ENCODE data around the gene PI4K2A.

PI4K2A gene

DNA sequence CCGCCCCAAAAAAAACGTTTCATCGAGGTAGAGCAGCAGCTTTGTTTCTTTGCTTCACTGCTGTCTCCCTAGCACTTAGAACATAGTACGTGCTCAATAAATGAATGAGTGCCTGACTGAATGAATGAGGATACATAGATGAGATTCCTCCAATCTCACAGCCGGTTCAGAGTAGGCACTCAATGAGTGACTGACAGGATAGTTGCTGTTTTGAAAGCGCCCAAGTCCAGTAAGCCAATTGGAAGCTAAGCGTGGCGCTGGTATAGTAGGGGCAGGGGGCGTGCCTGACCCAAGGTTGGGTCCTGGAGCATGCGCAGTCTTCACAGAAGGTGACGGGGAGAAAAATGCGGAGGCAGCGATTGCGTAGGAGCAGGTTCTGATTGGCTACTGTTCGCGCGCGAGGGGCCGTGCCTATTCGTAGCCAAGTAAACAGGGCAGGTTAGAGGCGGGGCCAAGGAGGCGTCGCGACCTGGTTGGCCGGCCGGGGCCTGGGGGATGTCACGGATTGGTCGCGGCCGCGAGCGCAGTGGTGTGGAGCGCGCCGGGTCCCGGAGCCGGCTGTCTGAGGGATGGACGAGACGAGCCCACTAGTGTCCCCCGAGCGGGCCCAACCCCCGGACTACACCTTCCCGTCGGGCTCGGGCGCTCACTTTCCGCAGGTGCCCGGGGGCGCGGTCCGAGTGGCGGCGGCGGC is at the start of gene PI4K2A:
Gene PI4K2A, plus strand, starts transcription at position 498 of the 694 bp plus-strand sequence. Its CDS starts 72 bp downstream, at position 570.
- H3K36me3 ChIP-seq (ENCODE audit: control insufficient read depth, insufficient read depth, low read length), result peaks cover 15% of the 10 kb centered on the region
- H3K27me3 ChIP-seq (ENCODE audit: control insufficient read depth, insufficient read depth, low read length), result no peaks in the 10 kb centered on the region
- H3K9me3 ChIP-seq (ENCODE audit: control insufficient read depth, insufficient read depth, low read depth, low read length), result no peaks in the 10 kb centered on the region
- peaks cover 7% of the 10 kb centered on the region for H3K4me1 ChIP-seq (ENCODE audit: control insufficient read depth, insufficient read depth, low read length)
- H3K4me3 ChIP-seq (ENCODE audit: low read depth, low read length), result peak within 1 kb of the TSS; percentile 88
- H3K27ac ChIP-seq (ENCODE audit: low read depth, low read length), result no peak within 1 kb of the TSS
- peak within 1 kb of the TSS; percentile 86 for H3K9ac ChIP-seq (ENCODE audit: low read length)

DNA sequence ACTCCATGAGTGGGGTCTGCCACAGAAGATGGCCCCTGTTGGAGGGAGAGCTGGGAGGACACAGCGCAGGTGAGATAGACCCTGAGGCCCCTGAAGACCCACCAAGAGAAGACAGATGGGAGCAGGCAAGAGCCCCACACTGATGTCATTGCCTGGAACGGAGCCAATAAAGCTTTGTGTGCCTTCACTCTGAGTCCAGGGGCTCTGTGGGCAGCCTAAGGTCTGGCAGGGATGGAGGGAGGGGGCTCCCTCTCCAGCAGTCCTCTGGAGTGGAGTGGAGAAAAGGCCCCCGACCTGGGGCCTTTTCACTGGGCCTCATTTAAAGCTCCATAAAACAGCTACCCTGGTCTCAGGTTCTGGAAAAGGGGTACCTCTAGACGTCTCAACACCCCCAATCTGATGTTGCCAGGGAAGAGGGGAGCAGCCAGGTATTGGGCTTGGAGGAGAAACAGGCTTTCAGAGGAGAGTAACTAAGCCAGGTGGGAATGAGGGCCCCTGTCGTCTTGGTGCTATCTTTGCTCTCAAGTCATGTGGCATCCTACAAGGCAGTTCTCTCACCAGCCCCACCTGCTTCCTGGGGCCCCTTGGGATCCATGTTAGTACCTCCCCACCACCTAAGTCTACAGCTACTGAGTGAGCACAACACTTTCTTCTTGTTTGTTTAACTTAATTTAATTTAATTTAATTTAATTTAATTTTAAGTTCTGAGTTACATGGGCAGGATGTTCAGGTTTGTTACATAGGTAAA is 49.5 kb upstream of the PI4K2A start:
- H3K9ac ChIP-seq (ENCODE audit: low read length), result no peak overlapping the region
- no peaks in the 10 kb centered on the region for H3K4me1 ChIP-seq (ENCODE audit: control insufficient read depth, insufficient read depth, low read length)

DNA sequence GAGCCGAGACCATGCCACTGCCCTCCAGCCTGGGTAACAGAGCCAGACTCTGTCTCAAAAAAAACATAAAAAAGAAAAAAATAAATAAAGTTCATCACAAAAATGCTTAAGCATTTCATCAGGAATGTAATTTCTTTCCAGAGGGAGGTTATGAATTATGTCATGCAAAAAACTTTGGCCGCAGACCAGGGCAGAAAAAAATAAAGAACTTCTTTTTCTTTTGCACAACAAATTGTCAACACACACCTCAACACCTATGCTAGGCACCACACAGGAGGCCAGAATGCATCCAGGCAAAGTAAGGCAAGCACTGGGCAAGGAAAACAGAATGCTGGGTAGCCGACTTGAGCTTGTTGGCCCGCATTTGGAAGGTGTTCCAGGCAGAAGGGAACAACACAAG is 47.0 kb upstream of the PI4K2A start:
- Histone ChIP-seq H3K27me3 (ENCODE audit: control insufficient read depth, insufficient read depth, low read length) (no peaks in the 10 kb centered on the region), H3K9me3 (ENCODE audit: control insufficient read depth, insufficient read depth, low read depth, low read length) (no peaks in the 10 kb centered on the region), H3K4me3 (ENCODE audit: low read depth, low read length) (no peak overlapping the region), H3K27ac (ENCODE audit: low read depth, low read length) (no peak overlapping the region), H3K4me1 (ENCODE audit: control insufficient read depth, insufficient read depth, low read length) (no peaks in the 10 kb centered on the region), H3K9ac (ENCODE audit: low read length) (no peak overlapping the region), H3K36me3 (ENCODE audit: control insufficient read depth, insufficient read depth, low read length) (no peaks in the 10 kb centered on the region)

More for the DNA sequence above, 49.5 kb upstream of the PI4K2A start:
- Histone ChIP-seq H3K4me3 (ENCODE audit: low read depth, low read length) (no peak overlapping the region), H3K27me3 (ENCODE audit: control insufficient read depth, insufficient read depth, low read length) (no peaks in the 10 kb centered on the region), H3K27ac (ENCODE audit: low read depth, low read length) (no peak overlapping the region), H3K9me3 (ENCODE audit: control insufficient read depth, insufficient read depth, low read depth, low read length) (no peaks in the 10 kb centered on the region), H3K36me3 (ENCODE audit: control insufficient read depth, insufficient read depth, low read length) (no peaks in the 10 kb centered on the region)

DNA sequence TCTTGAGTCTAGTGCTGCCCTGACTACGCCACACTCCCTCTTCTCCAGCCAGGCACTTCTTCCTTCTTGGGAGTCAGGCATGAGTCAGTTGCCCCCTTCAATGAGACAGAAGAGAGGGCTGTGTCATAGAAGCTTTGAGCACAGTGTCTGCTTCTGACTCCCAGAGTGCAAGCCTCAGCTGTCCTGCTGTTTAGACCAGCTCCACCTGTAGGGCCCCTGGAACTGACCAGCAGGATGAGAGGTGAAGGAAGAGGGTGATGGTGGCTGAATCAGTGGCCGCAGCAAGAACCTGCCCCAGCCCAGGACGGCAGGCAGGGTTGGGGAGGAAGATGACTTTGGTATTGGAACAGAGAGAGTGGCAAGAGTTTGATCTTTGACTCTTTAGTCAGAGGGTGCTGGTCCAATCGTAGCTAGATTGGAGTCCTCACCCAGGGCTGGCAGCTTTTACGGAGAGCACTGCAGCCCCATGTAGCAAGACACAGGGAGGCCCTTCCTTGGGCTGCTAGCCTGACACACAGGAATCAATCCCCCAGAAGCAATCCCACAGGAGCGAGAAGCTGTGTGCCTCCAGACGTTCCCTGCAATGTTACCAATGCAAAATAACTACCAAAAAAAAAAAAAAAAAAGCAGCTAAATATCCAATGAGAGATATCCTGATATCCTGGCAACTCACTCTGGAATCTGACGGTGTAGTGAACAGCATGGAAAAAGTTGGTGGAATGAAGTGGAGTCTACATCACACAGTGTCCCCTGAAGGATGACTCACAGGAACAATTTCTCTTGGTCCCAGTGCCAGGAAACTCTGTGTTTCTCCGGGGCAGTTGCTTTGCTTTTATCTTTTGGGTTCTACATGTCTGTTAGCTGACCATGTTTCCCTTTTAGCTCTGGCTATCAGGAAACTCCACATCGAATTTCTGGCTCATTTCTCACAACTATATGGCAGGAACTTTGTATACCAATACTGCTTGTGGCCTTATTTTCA is 44.1 kb upstream of the PI4K2A start:
- H3K36me3 ChIP-seq (ENCODE audit: control insufficient read depth, insufficient read depth, low read length), result no peaks in the 10 kb centered on the region
- H3K27me3 ChIP-seq (ENCODE audit: control insufficient read depth, insufficient read depth, low read length), result no peaks in the 10 kb centered on the region
- no peaks in the 10 kb centered on the region for H3K4me1 ChIP-seq (ENCODE audit: control insufficient read depth, insufficient read depth, low read length)
- no peaks in the 10 kb centered on the region for H3K9me3 ChIP-seq (ENCODE audit: control insufficient read depth, insufficient read depth, low read depth, low read length)
- H3K9ac ChIP-seq (ENCODE audit: low read length), result no peak overlapping the region
- no peak overlapping the region for H3K27ac ChIP-seq (ENCODE audit: low read depth, low read length)
- no peak overlapping the region for H3K4me3 ChIP-seq (ENCODE audit: low read depth, low read length)

DNA sequence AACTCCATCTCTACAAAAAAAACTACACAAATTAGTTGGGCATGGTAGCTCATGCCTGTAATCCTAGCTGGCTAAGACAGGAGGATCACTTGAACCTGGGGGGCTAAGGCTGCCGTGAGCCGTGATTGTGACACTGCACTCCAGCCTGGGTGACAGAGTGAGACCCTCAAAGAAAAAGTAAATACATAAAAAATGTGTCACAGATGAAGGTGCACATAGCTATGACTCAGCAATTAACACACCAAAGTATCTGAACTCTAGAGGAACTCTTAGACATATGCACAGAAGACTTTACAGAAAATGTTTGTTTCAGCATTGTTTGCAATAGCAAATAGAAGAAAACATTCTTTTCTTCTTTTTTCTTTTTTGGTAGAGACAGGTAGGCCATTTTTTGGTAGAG is 42.7 kb upstream of the PI4K2A start:
- H3K9ac ChIP-seq (ENCODE audit: low read length), result no peak overlapping the region
- H3K9me3 ChIP-seq (ENCODE audit: control insufficient read depth, insufficient read depth, low read depth, low read length), result no peaks in the 10 kb centered on the region
- no peak overlapping the region for H3K27ac ChIP-seq (ENCODE audit: low read depth, low read length)

DNA sequence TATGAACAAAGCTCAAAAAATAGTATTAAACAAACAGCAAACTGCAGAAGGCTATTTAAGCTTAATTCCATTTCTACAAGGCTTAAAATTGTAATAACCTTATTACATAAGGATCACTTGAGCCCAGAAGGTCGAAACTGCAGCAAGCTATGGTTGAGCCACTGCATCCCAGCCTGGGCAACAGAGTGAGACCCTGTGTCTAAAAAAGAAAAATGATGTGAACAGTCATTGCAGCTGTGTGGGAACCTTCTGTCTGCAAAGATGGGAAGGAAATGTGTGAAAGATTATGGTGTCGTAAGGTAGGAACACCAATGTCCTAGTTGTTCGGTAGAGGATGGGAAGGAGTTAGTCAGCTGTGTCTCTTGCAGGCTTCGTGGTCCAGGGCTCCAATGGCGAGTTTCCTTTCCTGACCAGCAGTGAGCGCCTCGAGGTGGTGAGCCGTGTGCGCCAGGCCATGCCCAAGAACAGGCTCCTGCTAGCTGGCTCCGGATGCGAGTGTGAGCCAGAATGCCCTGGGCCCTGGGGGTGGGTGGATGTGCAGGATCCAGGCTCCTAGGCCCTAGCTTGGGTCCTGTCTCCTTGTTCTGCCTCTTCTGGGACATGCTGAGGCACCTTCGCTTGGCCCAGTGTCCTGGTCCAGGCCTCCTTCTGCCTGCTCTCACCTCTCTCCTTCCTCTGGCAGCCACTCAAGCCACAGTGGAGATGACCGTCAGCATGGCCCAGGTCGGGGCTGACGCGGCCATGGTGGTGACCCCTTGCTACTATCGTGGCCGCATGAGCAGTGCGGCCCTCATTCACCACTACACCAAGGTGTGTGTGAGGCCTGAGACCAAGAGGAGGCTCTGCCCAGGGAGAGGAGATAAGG is 41.8 kb upstream of the PI4K2A start:
- no peaks in the 10 kb centered on the region for H3K4me1 ChIP-seq (ENCODE audit: control insufficient read depth, insufficient read depth, low read length)
- H3K9me3 ChIP-seq (ENCODE audit: control insufficient read depth, insufficient read depth, low read depth, low read length), result no peaks in the 10 kb centered on the region
- no peak overlapping the region for H3K27ac ChIP-seq (ENCODE audit: low read depth, low read length)
- no peaks in the 10 kb centered on the region for H3K36me3 ChIP-seq (ENCODE audit: control insufficient read depth, insufficient read depth, low read length)
- no peak overlapping the region for H3K4me3 ChIP-seq (ENCODE audit: low read depth, low read length)
- H3K9ac ChIP-seq (ENCODE audit: low read length), result no peak overlapping the region
- H3K27me3 ChIP-seq (ENCODE audit: control insufficient read depth, insufficient read depth, low read length), result no peaks in the 10 kb centered on the region

More for the DNA sequence above, 42.7 kb upstream of the PI4K2A start:
- Histone ChIP-seq H3K27me3 (ENCODE audit: control insufficient read depth, insufficient read depth, low read length) (no peaks in the 10 kb centered on the region), H3K36me3 (ENCODE audit: control insufficient read depth, insufficient read depth, low read length) (no peaks in the 10 kb centered on the region), H3K4me3 (ENCODE audit: low read depth, low read length) (no peak overlapping the region), H3K4me1 (ENCODE audit: control insufficient read depth, insufficient read depth, low read length) (no peaks in the 10 kb centered on the region)

DNA sequence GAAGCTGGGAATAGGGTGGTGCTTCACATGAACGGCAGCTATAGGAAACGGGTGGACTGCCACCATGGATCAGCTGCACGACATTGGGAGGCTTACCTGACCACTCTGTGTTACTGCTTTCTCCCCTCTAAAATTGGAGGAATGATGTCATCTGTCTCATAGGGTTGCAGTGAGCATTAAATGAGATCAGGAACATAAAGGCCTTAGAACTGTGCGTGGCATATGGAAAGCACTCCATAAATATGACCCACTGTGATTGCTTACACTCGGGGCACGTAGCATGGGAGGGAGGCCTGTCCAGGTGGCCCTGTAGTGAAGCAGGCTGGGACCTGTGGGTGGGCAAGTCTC is 41.2 kb upstream of the PI4K2A start:
- no peak overlapping the region for H3K4me3 ChIP-seq (ENCODE audit: low read depth, low read length)
- no peak overlapping the region for H3K9ac ChIP-seq (ENCODE audit: low read length)
- H3K9me3 ChIP-seq (ENCODE audit: control insufficient read depth, insufficient read depth, low read depth, low read length), result no peaks in the 10 kb centered on the region
- no peak overlapping the region for H3K27ac ChIP-seq (ENCODE audit: low read depth, low read length)
- H3K4me1 ChIP-seq (ENCODE audit: control insufficient read depth, insufficient read depth, low read length), result no peaks in the 10 kb centered on the region
- no peaks in the 10 kb centered on the region for H3K36me3 ChIP-seq (ENCODE audit: control insufficient read depth, insufficient read depth, low read length)
- no peaks in the 10 kb centered on the region for H3K27me3 ChIP-seq (ENCODE audit: control insufficient read depth, insufficient read depth, low read length)

DNA sequence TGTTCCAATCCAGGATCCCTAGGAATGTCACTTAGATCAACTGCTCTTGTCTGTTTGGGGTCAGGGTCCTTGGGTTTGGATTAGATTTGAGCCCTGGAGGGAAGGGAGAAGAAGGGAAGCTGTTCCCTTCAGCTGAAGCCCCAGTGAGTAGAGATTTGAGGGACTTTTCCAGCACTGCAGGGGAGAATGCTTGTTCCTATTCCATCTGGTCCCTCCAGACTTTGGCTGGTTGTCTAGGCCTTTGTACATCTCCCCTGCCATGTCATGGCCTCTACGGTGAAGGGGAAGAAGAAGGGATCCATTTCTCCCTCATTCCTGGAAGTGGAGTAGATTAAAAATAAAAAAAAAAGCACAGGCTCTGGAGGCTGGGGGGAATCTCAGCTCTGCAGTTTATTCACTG is 39.9 kb upstream of the PI4K2A start:
- no peaks in the 10 kb centered on the region for H3K9me3 ChIP-seq (ENCODE audit: control insufficient read depth, insufficient read depth, low read depth, low read length)
- H3K4me3 ChIP-seq (ENCODE audit: low read depth, low read length), result no peak overlapping the region
- no peaks in the 10 kb centered on the region for H3K27me3 ChIP-seq (ENCODE audit: control insufficient read depth, insufficient read depth, low read length)
- H3K27ac ChIP-seq (ENCODE audit: low read depth, low read length), result no peak overlapping the region
- H3K4me1 ChIP-seq (ENCODE audit: control insufficient read depth, insufficient read depth, low read length), result no peaks in the 10 kb centered on the region
- no peak overlapping the region for H3K9ac ChIP-seq (ENCODE audit: low read length)
- no peaks in the 10 kb centered on the region for H3K36me3 ChIP-seq (ENCODE audit: control insufficient read depth, insufficient read depth, low read length)

DNA sequence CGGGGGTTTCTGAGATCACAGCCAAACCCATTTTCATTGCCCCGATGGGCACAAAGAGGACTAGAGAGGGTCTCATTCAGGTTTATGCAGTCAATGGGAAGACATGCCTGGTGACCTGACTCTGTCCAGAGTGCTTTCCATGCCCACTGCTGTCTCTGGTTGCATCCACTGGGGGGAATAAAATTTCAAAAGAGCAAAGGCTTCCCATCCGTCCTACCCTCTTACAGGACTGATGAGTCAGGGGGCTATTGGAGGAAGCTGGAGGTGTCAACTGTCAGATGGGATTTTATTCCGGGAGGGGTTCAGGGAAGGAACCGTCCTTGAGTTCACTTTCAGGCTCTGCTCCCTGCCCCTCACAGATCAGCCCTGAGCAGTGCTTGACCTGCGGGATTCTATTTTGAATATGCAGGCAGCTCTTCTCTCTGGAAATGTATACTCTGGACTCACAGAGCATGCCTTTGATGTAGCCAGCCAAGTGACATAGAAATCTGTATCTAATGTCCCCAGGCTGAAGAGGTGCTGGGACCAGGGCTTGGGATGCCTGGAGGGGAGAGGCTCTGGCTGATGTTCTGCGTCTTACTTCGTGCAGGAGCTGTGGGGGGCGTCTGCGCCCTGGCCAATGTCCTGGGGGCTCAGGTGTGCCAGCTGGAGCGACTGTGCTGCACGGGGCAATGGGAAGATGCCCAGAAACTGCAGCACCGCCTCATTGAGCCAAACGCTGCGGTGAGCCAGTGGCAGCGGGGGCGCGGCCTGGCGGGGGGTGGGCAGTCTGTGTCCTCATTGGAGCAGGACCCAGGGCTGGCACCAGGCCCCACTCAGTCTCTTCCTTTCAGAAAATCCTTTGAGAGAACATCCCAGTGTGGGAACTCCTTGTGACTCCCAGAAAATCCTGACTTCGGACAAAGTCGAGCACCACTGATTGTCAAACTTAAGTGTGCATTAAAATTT is 38.9 kb upstream of the PI4K2A start:
- H3K4me3 ChIP-seq (ENCODE audit: low read depth, low read length), result no peak overlapping the region
- H3K27me3 ChIP-seq (ENCODE audit: control insufficient read depth, insufficient read depth, low read length), result no peaks in the 10 kb centered on the region
- H3K4me1 ChIP-seq (ENCODE audit: control insufficient read depth, insufficient read depth, low read length), result no peaks in the 10 kb centered on the region
- no peak overlapping the region for H3K27ac ChIP-seq (ENCODE audit: low read depth, low read length)
- H3K9ac ChIP-seq (ENCODE audit: low read length), result no peak overlapping the region
- H3K9me3 ChIP-seq (ENCODE audit: control insufficient read depth, insufficient read depth, low read depth, low read length), result no peaks in the 10 kb centered on the region
- H3K36me3 ChIP-seq (ENCODE audit: control insufficient read depth, insufficient read depth, low read length), result no peaks in the 10 kb centered on the region

Data from HUES6 (cell line).